HepG2 (cell line): ENCODE data around the gene EMID1. TPM values are rescaled to one million over a fixed set of nuclear protein-coding genes. Genes with fewer than 3 reads are reported as not detected.

Experiments used
- AHR ChIP-seq: IDR thresholded peaks from 2 replicates; pipeline ENCODE4 v1.6.1; 2018; ENCODE audit warnings: missing genetic modification reagents, missing compliant biosample characterization
- EP300 ChIP-seq, 3 experiments: sonication (generic) in 1 of 3; formaldehyde crosslinking in 1 of 3; IDR thresholded peaks; 2 replicates each; pipeline versions ENCODE4 v1.5.1 to v1.6.1; 2011 to 2020; ENCODE audit warnings: low read depth in 2 of 3, low read length in 2 of 3, borderline replicate concordance in 1 of 3, improper control_type of control experiment in 1 of 3, mild to moderate bottlenecking in 1 of 3, missing genetic modification reagents in 1 of 3, moderate library complexity in 1 of 3
- FOXA1 ChIP-seq, 2 experiments: fragments of 450-650 bp in 1 of 2; sonication (generic) in 1 of 2; formaldehyde crosslinking in 1 of 2; IDR thresholded peaks; 2 replicates each; pipeline versions ENCODE4 v1.4.0 to v1.6.1; 2016 to 2020; ENCODE audit warnings: missing genetic modification reagents in 1 of 2
- FOXA3 ChIP-seq: IDR thresholded peaks from 2 replicates; pipeline ENCODE4 v1.6.1; 2016; ENCODE audit warnings: missing genetic modification reagents, missing compliant biosample characterization
- KAT2B ChIP-seq: fragments of 150-350 bp; IDR thresholded peaks from 2 replicates; pipeline ENCODE4 v1.6.1; 2014; ENCODE audit warnings: low read depth, low read length, borderline replicate concordance
- NBN ChIP-seq: fragments of 450-650 bp; conservative IDR thresholded peaks from 2 replicates; pipeline ENCODE4 v1.6.1; 2017
- PAX8 ChIP-seq: sonication (generic); formaldehyde crosslinking; IDR thresholded peaks from 2 replicates; pipeline ENCODE4 v1.8.0; 2022; ENCODE audit warnings: mild to moderate bottlenecking, missing genetic modification reagents, borderline replicate concordance
- SALL2 ChIP-seq: sonication (generic); formaldehyde crosslinking; IDR thresholded peaks from 2 replicates; pipeline ENCODE4 v1.8.1; 2023; ENCODE audit warnings: mild to moderate bottlenecking, missing genetic modification reagents, inconsistent platforms
- SP1 ChIP-seq, 2 experiments: fragments of 450-650 bp in 1 of 2; sonication (generic) in 1 of 2; formaldehyde crosslinking in 1 of 2; IDR thresholded peaks; 2 replicates each; pipeline versions ENCODE4 v1.4.0 to v1.6.1; 2016 to 2020; ENCODE audit warnings: missing genetic modification reagents in 1 of 2
- TARDBP ChIP-seq: sonication (generic); formaldehyde crosslinking; IDR thresholded peaks from 2 replicates; pipeline ENCODE4 v1.8.0; 2022; ENCODE audit warnings: mild to moderate bottlenecking, missing genetic modification reagents
- TSC22D2 ChIP-seq: sonication (generic); formaldehyde crosslinking; IDR thresholded peaks from 2 replicates; pipeline ENCODE4 v1.5.1; 2020; ENCODE audit warnings: missing genetic modification reagents, mild to moderate bottlenecking, borderline replicate concordance
- YEATS2 ChIP-seq: sonication (generic); formaldehyde crosslinking; IDR thresholded peaks from 2 replicates; pipeline ENCODE4 v1.4.0; 2020; ENCODE audit warnings: missing genetic modification reagents, borderline replicate concordance
- YEATS4 ChIP-seq: sonication (generic); formaldehyde crosslinking; IDR thresholded peaks from 2 replicates; pipeline ENCODE4 v1.4.0; 2020; ENCODE audit warnings: missing genetic modification reagents, borderline replicate concordance
- ZC3H13 ChIP-seq: sonication (generic); formaldehyde crosslinking; IDR thresholded peaks from 2 replicates; pipeline ENCODE4 v1.8.1; 2023; ENCODE audit warnings: mild to moderate bottlenecking, missing genetic modification reagents, moderate library complexity
- ZFX ChIP-seq: sonication (generic); formaldehyde crosslinking; IDR thresholded peaks from 2 replicates; pipeline ENCODE4 v1.4.0; 2020; ENCODE audit warnings: mild to moderate bottlenecking, low read depth, missing genetic modification reagents, moderate library complexity
- ZMYM2 ChIP-seq: sonication (generic); formaldehyde crosslinking; IDR thresholded peaks from 2 replicates; pipeline ENCODE4 v1.8.0; 2022; ENCODE audit warnings: mild to moderate bottlenecking, missing genetic modification reagents
- ZMYM3 ChIP-seq: sonication (generic); formaldehyde crosslinking; IDR thresholded peaks from 2 replicates; pipeline ENCODE4 v1.5.1; 2020; ENCODE audit warnings: mild to moderate bottlenecking, missing genetic modification reagents
- ZNF432 ChIP-seq: sonication (generic); formaldehyde crosslinking; IDR thresholded peaks from 2 replicates; pipeline ENCODE4 v1.5.0; 2020; ENCODE audit warnings: missing genetic modification reagents, mild to moderate bottlenecking, borderline replicate concordance
- ZNF629 ChIP-seq: sonication (generic); formaldehyde crosslinking; conservative IDR thresholded peaks from 2 replicates; pipeline ENCODE4 v1.5.0; 2020; ENCODE audit warnings: missing genetic modification reagents
- polyA plus RNA-seq, 8 experiments: library from polyadenylated mRNA; depleted of rRNA in 3 of 8; stranded (reverse) in 7 of 8; unstranded in 1 of 8; fragments of >200 nt; fragmentation: Illumina TruSeq in 4 of 8; extraction: Trizol in 4 of 8; gene quantifications; 2 replicates each; pipeline versions ENCODE4 v1.2.1 to v1.2.3, GENCODE V29; 2011 to 2016; ENCODE audit warnings: low read depth in 4 of 8, missing spikeins in 1 of 8, mixed read lengths in 1 of 8; ENCODE audit not compliant: insufficient read depth in 1 of 8
- total RNA-seq, 5 experiments: library from RNA; depleted of rRNA; stranded (reverse); fragments of >200 nt; fragmentation: Illumina TruSeq; extraction: Trizol; gene quantifications; 2 replicates each; pipeline ENCODE4 v1.2.3, GENCODE V29; 2016; ENCODE audit warnings: low read depth in 1 of 5
- TF ChIP-seq, protein P1 (sequence below), 2 experiments: sonication (generic) in 1 of 2; formaldehyde crosslinking in 1 of 2; IDR thresholded peaks; 2 replicates each; pipeline versions ENCODE4 v1.6.1 to v1.9.0; 2014 to 2022; ENCODE audit warnings: antibody characterized with exemption in 1 of 2, borderline replicate concordance in 1 of 2, inconsistent platforms in 1 of 2, low read depth in 1 of 2, missing genetic modification reagents in 1 of 2
- TF ChIP-seq, protein P2 (sequence below): sonication (generic); formaldehyde crosslinking; IDR thresholded peaks from 2 replicates; pipeline ENCODE4 v1.4.0; 2020; ENCODE audit warnings: missing genetic modification reagents

Gene EMID1
- total and polyA plus RNA-seq, 2 of the 13 experiments (the other 11 are each of a cell fraction or from before 2014, with no cell fraction given): 0.45 to 0.82 TPM

DNA sequence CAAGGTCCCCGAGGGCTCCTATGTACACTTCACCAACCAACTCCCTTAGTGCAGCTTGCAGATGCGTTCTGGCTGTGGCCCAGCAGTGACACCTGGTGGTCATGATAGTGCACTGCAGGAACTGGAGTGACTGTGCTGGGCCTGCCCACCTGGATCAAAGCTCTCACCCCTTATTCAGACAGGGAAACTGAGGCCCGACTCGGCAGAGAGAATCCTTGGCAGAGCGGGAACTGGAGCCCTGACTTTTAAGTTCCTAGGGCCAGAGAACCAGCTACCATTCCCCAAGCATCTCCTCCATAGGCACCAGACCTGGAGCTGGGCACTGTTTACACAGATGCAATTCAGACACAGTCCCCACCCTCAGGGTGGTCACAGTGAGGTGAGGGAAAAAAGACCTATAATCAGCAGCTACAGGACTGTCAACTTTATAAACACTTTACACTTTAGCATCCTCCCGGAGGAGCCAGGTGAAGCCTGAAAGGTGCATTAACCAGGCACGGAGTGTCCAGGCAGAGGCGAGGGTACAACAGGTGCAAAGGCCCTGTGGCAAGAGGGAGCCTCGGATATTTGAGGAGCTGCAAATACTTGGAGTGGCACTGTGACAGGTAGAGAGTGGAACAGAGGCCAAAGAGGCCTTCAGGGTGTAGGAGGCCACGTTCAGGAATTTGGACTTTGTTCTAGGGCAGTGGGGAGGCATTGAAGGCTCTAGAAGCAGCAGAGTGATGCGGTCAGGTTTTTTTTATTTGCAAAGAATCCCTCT is 40.1 kb downstream of the EMID1 start (continued):
- TF ChIP-seq, protein P1, sequence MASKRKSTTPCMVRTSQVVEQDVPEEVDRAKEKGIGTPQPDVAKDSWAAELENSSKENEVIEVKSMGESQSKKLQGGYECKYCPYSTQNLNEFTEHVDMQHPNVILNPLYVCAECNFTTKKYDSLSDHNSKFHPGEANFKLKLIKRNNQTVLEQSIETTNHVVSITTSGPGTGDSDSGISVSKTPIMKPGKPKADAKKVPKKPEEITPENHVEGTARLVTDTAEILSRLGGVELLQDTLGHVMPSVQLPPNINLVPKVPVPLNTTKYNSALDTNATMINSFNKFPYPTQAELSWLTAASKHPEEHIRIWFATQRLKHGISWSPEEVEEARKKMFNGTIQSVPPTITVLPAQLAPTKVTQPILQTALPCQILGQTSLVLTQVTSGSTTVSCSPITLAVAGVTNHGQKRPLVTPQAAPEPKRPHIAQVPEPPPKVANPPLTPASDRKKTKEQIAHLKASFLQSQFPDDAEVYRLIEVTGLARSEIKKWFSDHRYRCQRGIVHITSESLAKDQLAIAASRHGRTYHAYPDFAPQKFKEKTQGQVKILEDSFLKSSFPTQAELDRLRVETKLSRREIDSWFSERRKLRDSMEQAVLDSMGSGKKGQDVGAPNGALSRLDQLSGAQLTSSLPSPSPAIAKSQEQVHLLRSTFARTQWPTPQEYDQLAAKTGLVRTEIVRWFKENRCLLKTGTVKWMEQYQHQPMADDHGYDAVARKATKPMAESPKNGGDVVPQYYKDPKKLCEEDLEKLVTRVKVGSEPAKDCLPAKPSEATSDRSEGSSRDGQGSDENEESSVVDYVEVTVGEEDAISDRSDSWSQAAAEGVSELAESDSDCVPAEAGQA (IDR thresholded peaks at IDR 0.05; ENCODE audit: low read depth): no peak
- TF ChIP-seq, protein P1 (CRISPR knock-in tag; IDR thresholded peaks at IDR 0.05; ENCODE audit: borderline replicate concordance): no peak
- TF ChIP-seq EP300 (IDR thresholded peaks at IDR 0.05; ENCODE audit: low read depth in 2 of 2, low read length in 2 of 2) (0 out of 4 replicates have a peak, but pooled peaks of 1 of the 2 experiments have one; percentile 9), EP300 (CRISPR knock-in tag; IDR thresholded peaks at IDR 0.05; ENCODE audit: borderline replicate concordance) (no peak), ZMYM2 (peak; percentile 70; the same call in 1 of the 2 replicates), SALL2 (no peak), FOXA1 (IDR thresholded peaks at IDR 0.05) (no peak), FOXA1 (CRISPR knock-in tag; IDR thresholded peaks at IDR 0.05) (peak; percentile 78), FOXA3 (CRISPR knock-in tag) (0 out of 2 replicates have a peak, but pooled peaks have one; percentile 24), TSC22D2 (CRISPR knock-in tag) (peak; percentile 41; the same call in 1 of the 2 replicates), ZMYM3 (CRISPR knock-in tag) (peak; percentile 84; the same call in 1 of the 2 replicates), ZFX (CRISPR knock-in tag) (0 out of 2 replicates have a peak, but pooled peaks have one; percentile 18), YEATS4 (CRISPR knock-in tag) (no peak), SP1 (IDR thresholded peaks at IDR 0.05) (no peak), SP1 (CRISPR knock-in tag; IDR thresholded peaks at IDR 0.05) (0 out of 2 replicates have a peak, but pooled peaks have one; percentile 21), YEATS2 (CRISPR knock-in tag) (no peak), ZC3H13 (CRISPR knock-in tag) (no peak), KAT2B (no peak), ZNF432 (CRISPR knock-in tag) (no peak), TARDBP (CRISPR knock-in tag) (no peak), AHR (peak; percentile 77; the same call in 1 of the 2 replicates), NBN (no peak), ZNF629 (CRISPR knock-in tag) (peak; percentile 77), PAX8 (no peak)
- TF ChIP-seq, protein P2, sequence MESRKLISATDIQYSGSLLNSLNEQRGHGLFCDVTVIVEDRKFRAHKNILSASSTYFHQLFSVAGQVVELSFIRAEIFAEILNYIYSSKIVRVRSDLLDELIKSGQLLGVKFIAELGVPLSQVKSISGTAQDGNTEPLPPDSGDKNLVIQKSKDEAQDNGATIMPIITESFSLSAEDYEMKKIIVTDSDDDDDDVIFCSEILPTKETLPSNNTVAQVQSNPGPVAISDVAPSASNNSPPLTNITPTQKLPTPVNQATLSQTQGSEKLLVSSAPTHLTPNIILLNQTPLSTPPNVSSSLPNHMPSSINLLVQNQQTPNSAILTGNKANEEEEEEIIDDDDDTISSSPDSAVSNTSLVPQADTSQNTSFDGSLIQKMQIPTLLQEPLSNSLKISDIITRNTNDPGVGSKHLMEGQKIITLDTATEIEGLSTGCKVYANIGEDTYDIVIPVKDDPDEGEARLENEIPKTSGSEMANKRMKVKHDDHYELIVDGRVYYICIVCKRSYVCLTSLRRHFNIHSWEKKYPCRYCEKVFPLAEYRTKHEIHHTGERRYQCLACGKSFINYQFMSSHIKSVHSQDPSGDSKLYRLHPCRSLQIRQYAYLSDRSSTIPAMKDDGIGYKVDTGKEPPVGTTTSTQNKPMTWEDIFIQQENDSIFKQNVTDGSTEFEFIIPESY (CRISPR knock-in tag): peak; percentile 27; the same call in 1 of the 2 replicates
